Endothelial cell of umbilical vein (primary cell): ENCODE measurements around the gene R3HDM2. TPM values are rescaled to one million over a fixed set of nuclear protein-coding genes. Genes with fewer than 3 reads are reported as not detected.

ENCODE experiments used
- BruUV-seq: library from RNA; stranded (reverse); fragments of 400-500 nt; replicated peaks from 2 replicates; lab custom pipeline; 2021; lab: Mats Ljungman, UMichigan
- CTCF ChIA-PET: fragments of 300-600, 350-600 bp; sonication (Branson Sonifier 250); formaldehyde crosslinking; loops from one replicate; lab custom pipeline; 2021; ENCODE audit warnings: antibody characterized with exemption, inconsistent platforms; lab: Charles Lee
- POLR2A ChIA-PET: fragments of 300-600, 350-600 bp; sonication (Branson Sonifier 250); formaldehyde crosslinking; loops from one replicate; lab custom pipeline; 2021; ENCODE audit warnings: antibody characterized with exemption, inconsistent platforms; lab: Charles Lee
- DNase-seq: peaks from one replicate; pipeline ENCODE4 v3.0.0-alpha.2; 2011; ENCODE audit warnings: low read depth, low spot score
- FAIRE-seq: peaks from 2 replicates; lab custom pipeline; 2011; peaks lifted over from hg19 to GRCh38; lab: Jason Lieb, UNC
- H2AFZ ChIP-seq: 2 replicates; pipeline ENCODE4 v1.6.0; 2012; ENCODE audit warnings: low read depth, low read length, control low read depth, inconsistent platforms
- H3K27ac ChIP-seq: 2 replicates; pipeline ENCODE4 v1.5.1; 2011; ENCODE audit warnings: low read depth, mild to moderate bottlenecking, control low read depth, low read length, moderate library complexity; ENCODE audit not compliant: insufficient read depth
- H3K27me3 ChIP-seq, 2 experiments: 2 replicates each; pipeline versions ENCODE4 v1.6.0 to v1.6.1; 2011; ENCODE audit warnings: low read length in 2 of 2, mixed read lengths in 1 of 2; ENCODE audit not compliant: control insufficient read depth in 2 of 2, insufficient read depth in 2 of 2
- H3K36me3 ChIP-seq, 2 experiments: 2 replicates in 1 of 2; 3 replicates in 1 of 2; pipeline ENCODE4 v1.5.1; 2011; ENCODE audit warnings: low read length in 2 of 2, mild to moderate bottlenecking in 1 of 2, moderate library complexity in 1 of 2; ENCODE audit not compliant: control insufficient read depth in 2 of 2, insufficient read depth in 2 of 2; ENCODE audit errors: extremely low read depth in 1 of 2
- H3K4me1 ChIP-seq: 3 replicates; pipeline ENCODE4 v1.5.1; 2011; ENCODE audit warnings: mild to moderate bottlenecking, low read length; ENCODE audit not compliant: control insufficient read depth, insufficient read depth; ENCODE audit errors: extremely low read depth
- H3K4me2 ChIP-seq: 2 replicates; pipeline ENCODE4 v1.6.1; 2011; ENCODE audit warnings: low read length, control low read depth, mixed read lengths; ENCODE audit not compliant: insufficient read depth
- H3K4me3 ChIP-seq, 3 experiments: fragments of 200-600 bp in 1 of 3; sonication (generic), shearing (Covaris generic) in 1 of 3; replicated peaks in 1 of 3; 2 replicates each; pipeline ENCODE4 v1.5.1; 2011 to 2016; ENCODE audit warnings: control low read depth in 3 of 3, low read length in 3 of 3, mild to moderate bottlenecking in 2 of 3, inconsistent platforms in 1 of 3, low read depth in 1 of 3, moderate library complexity in 1 of 3; ENCODE audit not compliant: insufficient read depth in 1 of 3
- H3K79me2 ChIP-seq: 2 replicates; pipeline ENCODE4 v1.6.0; 2012; ENCODE audit warnings: low read length, inconsistent platforms; ENCODE audit not compliant: control insufficient read depth, insufficient read depth
- H3K9ac ChIP-seq: replicated peaks from 2 replicates; pipeline ENCODE3; 2011; ENCODE audit warnings: low read length, control low read depth; ENCODE audit not compliant: insufficient read depth; ENCODE audit errors: extremely low read depth
- H3K9me1 ChIP-seq: replicated peaks from 3 replicates; pipeline ENCODE4 v1.6.0; 2011; ENCODE audit warnings: mild to moderate bottlenecking, low read length; ENCODE audit not compliant: control insufficient read depth, insufficient read depth; ENCODE audit errors: extremely low read depth
- H3K9me3 ChIP-seq: replicated peaks from 2 replicates; pipeline ENCODE4 v1.5.1; 2012; ENCODE audit warnings: low read length, inconsistent platforms; ENCODE audit not compliant: control insufficient read depth, insufficient read depth
- H4K20me1 ChIP-seq: replicated peaks from 2 replicates; pipeline ENCODE3; 2011; ENCODE audit warnings: mild to moderate bottlenecking, low read length; ENCODE audit not compliant: control insufficient read depth, insufficient read depth; ENCODE audit errors: extremely low read depth
- EZH2 ChIP-seq: IDR thresholded peaks from 2 replicates; pipeline ENCODE4 v1.6.1; 2012; ENCODE audit warnings: borderline replicate concordance, low read depth, mild to moderate bottlenecking, moderate library complexity, low read length, inconsistent platforms; ENCODE audit not compliant: severe bottlenecking
- FOS ChIP-seq: IDR thresholded peaks from 2 replicates; pipeline ENCODE4 v1.6.1; 2011; ENCODE audit warnings: mild to moderate bottlenecking, low read length, moderate library complexity, borderline replicate concordance; ENCODE audit not compliant: insufficient read depth
- JUN ChIP-seq: IDR thresholded peaks from 2 replicates; pipeline ENCODE4 v1.6.1; 2011; ENCODE audit warnings: borderline replicate concordance, low read depth; ENCODE audit not compliant: insufficient read length, insufficient read depth
- POLR2A ChIP-seq: IDR thresholded peaks from 2 replicates; pipeline ENCODE4 v1.6.1; 2012; ENCODE audit warnings: low read depth, mild to moderate bottlenecking, control low read depth, low read length
- dilution Hi-C: fragments of 300-500 bp; cut with MboI; formaldehyde crosslinking; loops from one replicate; pipeline ENCODE4 v1.15.0; 2019; ENCODE audit warnings: low sequenced_read_pairs; ENCODE audit not compliant: extremely low pct_ligation_motif_present
- intact Hi-C: fragments of 100-400 bp; cut with micrococcal nuclease; formaldehyde crosslinking; loops from one replicate; pipeline ENCODE4 v1.10.0; 2022
- polyA plus RNA-seq, 4 experiments: library from polyadenylated mRNA; depleted of rRNA in 3 of 4; stranded (reverse) in 3 of 4; unstranded in 1 of 4; fragments of >200 nt; gene quantifications; 2 replicates each; pipeline versions ENCODE4 v1.2.1 to v1.2.3, GENCODE V29; 2011 to 2012; ENCODE audit warnings: missing spikeins in 1 of 4
- total RNA-seq: library from RNA; stranded (reverse); gene quantifications from 2 replicates; pipeline ENCODE4 v1.2.3, GENCODE V29; 2021

The R3HDM2 gene
- total and polyA plus RNA-seq, 2 donors (not counting 3 experiments of a cell fraction or from before 2014, with no cell fraction given): 26.1 to 31.3 TPM

DNA sequence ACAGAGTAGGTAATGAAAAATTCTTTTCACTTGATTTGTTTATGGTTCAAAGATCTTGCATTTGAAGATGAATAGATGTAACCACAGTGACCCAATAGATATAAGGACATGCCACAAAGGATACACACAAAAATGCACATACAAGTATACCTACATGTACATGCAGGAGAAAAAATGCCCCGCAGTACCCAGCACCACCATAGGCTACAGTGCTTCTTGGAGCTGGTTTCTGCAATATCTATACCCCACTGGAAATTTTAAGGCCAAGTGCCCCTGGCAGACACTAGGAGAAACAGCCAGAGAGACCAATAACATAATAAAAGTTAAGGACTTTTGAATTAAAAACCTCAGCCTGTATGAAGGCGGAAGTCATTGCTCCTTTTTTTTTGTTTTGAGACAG, 167.7 kb downstream of the R3HDM2 start:
- intact Hi-C loops (loop anchor here (1.0 kb wide), 2 partner anchors 14 to 190 kb away; no protein-coding TSS in a partner anchor), dilution Hi-C loops (no loop called here)
- Histone ChIP-seq H4K20me1 (no peaks in the 10 kb centered on the region), H3K9me3 (no peaks in the 10 kb centered on the region), H3K9me1 (no peaks in the 10 kb centered on the region), H3K4me1 (no peaks in the 10 kb centered on the region), H3K36me3 (peaks cover 0 to 13% of the 10 kb centered on the region in 2 experiments), H3K79me2 (no peaks in the 10 kb centered on the region), H2AFZ (no peak overlapping the region), H3K4me3 (no peak overlapping the region), H3K9ac (no peak overlapping the region), H3K27me3 (no peaks in the 10 kb centered on the region), H3K27ac (no peak overlapping the region), H3K4me2 (no peak overlapping the region)
- no TSS peak for BruUV-seq
- no peak for TF ChIP-seq FOS
- no peak for TF ChIP-seq JUN
- TF ChIP-seq POLR2A: no peak
- ChIA-PET POLR2A (no interaction called here), CTCF (interaction anchor here (4.9 kb wide), 1 partner anchor 190 kb away, joined by 82 read pairs; the partner anchor contains the start of gene INHBE)
- DNase-seq: no peak
- no peak for FAIRE-seq

DNA sequence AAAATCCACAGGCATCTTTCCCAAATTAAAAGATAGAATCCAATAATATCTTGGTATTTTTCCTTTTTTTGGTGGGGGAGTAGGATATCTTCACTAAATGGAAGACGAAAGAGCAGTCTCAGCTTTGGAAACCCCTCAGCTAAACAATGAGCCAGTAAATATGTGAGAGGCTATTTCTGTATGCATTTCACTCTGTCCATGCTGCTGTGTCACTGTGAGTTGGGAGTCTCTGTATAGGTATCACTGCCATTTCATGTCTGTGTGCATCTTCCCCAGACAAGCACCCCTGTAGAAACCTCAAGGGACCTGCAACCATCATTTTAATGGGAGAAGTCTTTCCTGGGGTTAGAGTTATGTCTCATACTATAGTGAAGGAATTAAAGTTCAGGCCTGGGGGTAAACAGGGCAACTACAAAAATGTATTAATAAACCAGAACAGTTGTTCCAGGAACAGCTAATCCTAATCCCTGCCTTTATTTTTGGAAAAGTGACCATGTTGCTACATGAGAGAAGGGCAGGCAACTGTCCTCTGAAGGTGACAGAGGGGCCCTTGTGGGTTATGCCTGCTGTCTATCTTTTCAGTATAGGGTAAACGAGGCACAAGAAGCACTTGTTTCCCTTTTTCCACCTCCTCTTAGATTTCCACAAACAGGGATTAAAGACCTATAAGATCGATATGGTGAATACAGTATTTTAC, 168.6 kb downstream of the R3HDM2 start:
- Histone ChIP-seq H3K4me2 (no peak overlapping the region), H3K27ac (no peak overlapping the region), H3K4me3 (no peak overlapping the region), H4K20me1 (no peaks in the 10 kb centered on the region), H2AFZ (no peak overlapping the region), H3K9me3 (no peaks in the 10 kb centered on the region), H3K9ac (no peak overlapping the region), H3K79me2 (no peaks in the 10 kb centered on the region), H3K4me1 (no peaks in the 10 kb centered on the region), H3K36me3 (peaks cover 0 to 17% of the 10 kb centered on the region in 2 experiments), H3K9me1 (no peaks in the 10 kb centered on the region), H3K27me3 (no peaks in the 10 kb centered on the region)
- no peak for DNase-seq
- FAIRE-seq: no peak
- intact Hi-C loops (no loop called here), dilution Hi-C loops (no loop called here)
- ChIA-PET CTCF (interaction anchor here (1.4 to 1.7 kb wide), 2 partner anchors 20 to 191 kb away, joined by 7 to 11 read pairs; no protein-coding TSS in a partner anchor), POLR2A (no interaction called here)
- TF ChIP-seq EZH2: no peak
- no TSS peak for BruUV-seq
